Activated CD4-positive, alpha-beta memory T cell treated with anti-CD3 and anti-CD28 coated beads, Interleukin-2, amount 10 ng/mL, durations not matched to agents 7 days and 5 days (primary cell): ENCODE data around the gene CDC40. TPM values are rescaled to one million over a fixed set of nuclear protein-coding genes. Genes with fewer than 3 reads are reported as not detected.

Experiments used
- CTCF ChIA-PET: fragments of 350-600 bp; sonication (Branson Sonifier 250); formaldehyde crosslinking; loops from one replicate; lab custom pipeline; 2021; ENCODE audit warnings: antibody characterized with exemption, inconsistent platforms; lab: Charles Lee
- POLR2A ChIA-PET: fragments of 350-600 bp; sonication (Branson Sonifier 250); formaldehyde crosslinking; loops from one replicate; lab custom pipeline; 2021; ENCODE audit warnings: antibody characterized with exemption; lab: Charles Lee
- DNase-seq: peaks from one replicate; pipeline ENCODE4 v3.0.0-alpha.2; 2020
- H3K27ac Mint-ChIP-seq: one replicate; pipeline ENCODE4 v1.8.0; 2021; ENCODE audit warnings: mild to moderate bottlenecking, mixed read lengths
- H3K27me3 Mint-ChIP-seq: one replicate; pipeline ENCODE4 v1.8.0; 2021; ENCODE audit warnings: mixed read lengths
- H3K36me3 Mint-ChIP-seq: one replicate; pipeline ENCODE4 v1.8.0; 2021; ENCODE audit warnings: low read depth, mixed read lengths
- H3K4me1 Mint-ChIP-seq: one replicate; pipeline ENCODE4 v1.8.0; 2021; ENCODE audit warnings: mixed read lengths
- H3K4me3 Mint-ChIP-seq: one replicate; pipeline ENCODE4 v1.8.0; 2021; ENCODE audit warnings: mild to moderate bottlenecking, mixed read lengths
- H3K9me3 Mint-ChIP-seq: one replicate; pipeline ENCODE4 v1.8.0; 2021; ENCODE audit warnings: mixed read lengths
- total RNA-seq, 2 experiments: library from RNA; stranded (reverse); gene quantifications; one replicate each; pipeline ENCODE4 v1.2.3, GENCODE V29; 2021

Gene CDC40
- 10 to 100 TPM; 31.0 to 35.1 TPM for total RNA-seq

- H3K36me3 Mint-ChIP-seq: no peaks in the 10 kb centered on the region
- H3K4me1 Mint-ChIP-seq: peaks cover 10% of the 10 kb centered on the region
- no peaks in the 10 kb centered on the region for H3K9me3 Mint-ChIP-seq
- ChIA-PET POLR2A (interaction anchor here (0.8 to 2.3 kb wide), 9 partner anchors 9 to 797 kb away, joined by 3 to 10 read pairs (median 3); partner anchors contain the start of genes AMD1 and CDK19), CTCF (interaction anchor here (0.7 to 1.7 kb wide), 6 partner anchors 10 to 689 kb away, joined by 3 to 6 read pairs (median 4); no protein-coding TSS in a partner anchor)
- H3K27me3 Mint-ChIP-seq: peaks cover 10% of the 10 kb centered on the region
- no peak within 1 kb of the TSS for H3K4me3 Mint-ChIP-seq
- no peak within 1 kb of the TSS for H3K27ac Mint-ChIP-seq
- peak; percentile 69 for DNase-seq
Observed at GRCh38 chr6:110180228-110181008, at the start of gene CDC40. CDC40 (plus strand) TSS chr6:110180427; CDS start chr6:110180445, 18 bp downstream.

GRCh38 chr6:110137924-110138887 lies 42.0 kb upstream of the CDC40 start:
- Mint-ChIP-seq H3K4me3 (no peak overlapping the region), H3K36me3 (no peaks in the 10 kb centered on the region), H3K27ac (no peak overlapping the region), H3K27me3 (peaks cover 5% of the 10 kb centered on the region), H3K9me3 (no peaks in the 10 kb centered on the region), H3K4me1 (no peaks in the 10 kb centered on the region)
- DNase-seq: no peak
- ChIA-PET POLR2A (no interaction called here), CTCF (no interaction called here)

GRCh38 chr6:110139052-110139451 lies 41.2 kb upstream of the CDC40 start:
- DNase-seq: no peak
- H3K27ac Mint-ChIP-seq: no peak overlapping the region
- H3K4me1 Mint-ChIP-seq: no peaks in the 10 kb centered on the region
- peaks cover 5% of the 10 kb centered on the region for H3K27me3 Mint-ChIP-seq
- ChIA-PET POLR2A (no interaction called here), CTCF (no interaction called here)
- no peak overlapping the region for H3K4me3 Mint-ChIP-seq
- no peaks in the 10 kb centered on the region for H3K9me3 Mint-ChIP-seq
- H3K36me3 Mint-ChIP-seq: no peaks in the 10 kb centered on the region

GRCh38 chr6:110140650-110141049 lies 39.6 kb upstream of the CDC40 start:
- no peak overlapping the region for H3K27ac Mint-ChIP-seq
- H3K4me3 Mint-ChIP-seq: no peak overlapping the region
- DNase-seq: no peak
- CTCF ChIA-PET: no interaction called here
- POLR2A ChIA-PET: no interaction called here
- no peaks in the 10 kb centered on the region for H3K36me3 Mint-ChIP-seq
- no peaks in the 10 kb centered on the region for H3K9me3 Mint-ChIP-seq
- H3K4me1 Mint-ChIP-seq: no peaks in the 10 kb centered on the region
- peaks cover 5% of the 10 kb centered on the region for H3K27me3 Mint-ChIP-seq

GRCh38 chr6:110147870-110148269 lies 32.4 kb upstream of the CDC40 start:
- no peak for DNase-seq
- POLR2A ChIA-PET: no interaction called here

GRCh38 chr6:110158479-110158878 lies 21.7 kb upstream of the CDC40 start:
- H3K27ac Mint-ChIP-seq: no peak overlapping the region
- CTCF ChIA-PET: interaction anchor here (1.1 kb wide), 1 partner anchor 119 kb away, joined by 3 read pairs; no protein-coding TSS in a partner anchor
- H3K9me3 Mint-ChIP-seq: no peaks in the 10 kb centered on the region
- H3K27me3 Mint-ChIP-seq: peaks cover 16% of the 10 kb centered on the region
- no peak overlapping the region for H3K4me3 Mint-ChIP-seq
- POLR2A ChIA-PET: no interaction called here
- H3K4me1 Mint-ChIP-seq: no peaks in the 10 kb centered on the region
- no peak for DNase-seq
- no peaks in the 10 kb centered on the region for H3K36me3 Mint-ChIP-seq

More at GRCh38 chr6:110147870-110148269, 32.4 kb upstream of the CDC40 start:
- Mint-ChIP-seq H3K27ac (no peak overlapping the region), H3K9me3 (no peaks in the 10 kb centered on the region), H3K4me3 (no peak overlapping the region), H3K4me1 (no peaks in the 10 kb centered on the region), H3K36me3 (no peaks in the 10 kb centered on the region), H3K27me3 (peaks cover 7% of the 10 kb centered on the region)
- CTCF ChIA-PET: no interaction called here

GRCh38 chr6:110170081-110170480 lies 10.1 kb upstream of the CDC40 start:
- CTCF ChIA-PET: interaction anchor here (1.6 kb wide), 1 partner anchor 10 kb away, joined by 3 read pairs; the partner anchor contains the start of gene CDC40
- H3K36me3 Mint-ChIP-seq: no peaks in the 10 kb centered on the region
- no peaks in the 10 kb centered on the region for H3K4me1 Mint-ChIP-seq
- H3K27me3 Mint-ChIP-seq: peaks cover 19% of the 10 kb centered on the region
- H3K4me3 Mint-ChIP-seq: no peak overlapping the region
- no peak overlapping the region for H3K27ac Mint-ChIP-seq
- no peak for DNase-seq
- no peaks in the 10 kb centered on the region for H3K9me3 Mint-ChIP-seq
- POLR2A ChIA-PET: no interaction called here

- no peaks in the 10 kb centered on the region for H3K36me3 Mint-ChIP-seq
- H3K4me3 Mint-ChIP-seq: no peak overlapping the region
- CTCF ChIA-PET: no interaction called here
- no peak overlapping the region for H3K27ac Mint-ChIP-seq
- H3K27me3 Mint-ChIP-seq: peaks cover 25% of the 10 kb centered on the region
- DNase-seq: no peak
- H3K4me1 Mint-ChIP-seq: peaks cover 4% of the 10 kb centered on the region
- H3K9me3 Mint-ChIP-seq: no peaks in the 10 kb centered on the region
- POLR2A ChIA-PET: no interaction called here
Observed at GRCh38 chr6:110173506-110174132, 6.6 kb upstream of the CDC40 start.

GRCh38 chr6:110178626-110179405 lies 1.4 kb upstream of the CDC40 start:
- no peaks in the 10 kb centered on the region for H3K36me3 Mint-ChIP-seq
- peak overlapping the region; percentile 65 for H3K4me3 Mint-ChIP-seq
- H3K4me1 Mint-ChIP-seq: peaks cover 4% of the 10 kb centered on the region
- peaks cover 22% of the 10 kb centered on the region for H3K27me3 Mint-ChIP-seq
- DNase-seq: peak; percentile 56
- CTCF ChIA-PET: interaction anchor here (1.3 to 1.7 kb wide), 5 partner anchors 21 to 687 kb away, joined by 3 to 6 read pairs (median 5); no protein-coding TSS in a partner anchor
- no peak overlapping the region for H3K27ac Mint-ChIP-seq
- H3K9me3 Mint-ChIP-seq: no peaks in the 10 kb centered on the region
- POLR2A ChIA-PET: interaction anchor here (1.3 to 2.3 kb wide), 5 partner anchors 10 to 796 kb away, joined by 3 to 10 read pairs (median 5); partner anchors contain the start of gene CDK19

- Mint-ChIP-seq H3K27ac (no peak within 1 kb of the TSS), H3K9me3 (no peaks in the 10 kb centered on the region), H3K4me1 (peaks cover 6% of the 10 kb centered on the region), H3K27me3 (peaks cover 16% of the 10 kb centered on the region), H3K4me3 (peak within 1 kb of the TSS; percentile 65), H3K36me3 (no peaks in the 10 kb centered on the region)
- POLR2A ChIA-PET: interaction anchor here (1.1 to 2.3 kb wide), 7 partner anchors 9 to 796 kb away, joined by 3 to 10 read pairs (median 4); partner anchors contain the start of genes AMD1 and CDK19
- DNase-seq: peak; percentile 93
- CTCF ChIA-PET: interaction anchor here (0.7 to 1.7 kb wide), 7 partner anchors 9 to 688 kb away, joined by 3 to 6 read pairs (median 4); no protein-coding TSS in a partner anchor
Observed at GRCh38 chr6:110179406-110180227, 610 bp upstream of the CDC40 start, which contains the start of gene WASF1. WASF1 (minus strand) TSS chr6:110179670; CDS start chr6:110127601, 52,069 bp downstream.
